ENCODE data around the gene SMC4.

SMC4 gene

GRCh38 chr3:160395297-160395696 lies 4.2 kb upstream of the SMC4 start:
- no peak for DNase-seq

- DNase-seq: no peak
Observed at GRCh38 chr3:160398820-160399124, 678 bp upstream of the SMC4 start.

- DNase-seq: no peak
Observed at GRCh38 chr3:160400030-160400701, 716 bp downstream of the SMC4 start.

- no peak for DNase-seq
Observed at GRCh38 chr3:160400702-160401150, 1.3 kb downstream of the SMC4 start.

GRCh38 chr3:160401291-160402095 lies 2.0 kb downstream of the SMC4 start:
- DNase-seq: no peak

- DNase-seq: no peak
Observed at GRCh38 chr3:160402221-160403027, 3.0 kb downstream of the SMC4 start.

GRCh38 chr3:160403028-160403545 lies 3.6 kb downstream of the SMC4 start:
- DNase-seq: no peak

- no peak for DNase-seq
Observed at GRCh38 chr3:160403796-160404470, 4.5 kb downstream of the SMC4 start.

- no peak for DNase-seq
Observed at GRCh38 chr3:160409812-160410610, 10.6 kb downstream of the SMC4 start.

- DNase-seq: no peak
Observed at GRCh38 chr3:160412477-160412876, 13.0 kb downstream of the SMC4 start.

GRCh38 chr3:160413613-160414248 lies 14.3 kb downstream of the SMC4 start:
- peak; percentile 54 for DNase-seq

GRCh38 chr3:160417311-160417710 lies 17.9 kb downstream of the SMC4 start:
- no peak for DNase-seq

GRCh38 chr3:160427832-160428424 lies 28.5 kb downstream of the SMC4 start:
- no peak for DNase-seq

GRCh38 chr3:160434071-160434470 lies 34.6 kb downstream of the SMC4 start:
- DNase-seq: no peak

- no peak for DNase-seq
Observed at GRCh38 chr3:160435095-160435494, 35.6 kb downstream of the SMC4 start.

- no peak for DNase-seq
Observed at GRCh38 chr3:160435747-160436146, 36.3 kb downstream of the SMC4 start.

- DNase-seq: no peak
Observed at GRCh38 chr3:160437083-160437455, 37.6 kb downstream of the SMC4 start.

- no peak for DNase-seq
Observed at GRCh38 chr3:160440687-160441086, 41.2 kb downstream of the SMC4 start.

- no peak for DNase-seq
Observed at GRCh38 chr3:160444411-160444810, 45.0 kb downstream of the SMC4 start.

- no peak for DNase-seq
Observed at GRCh38 chr3:160445854-160446253, 46.4 kb downstream of the SMC4 start.

- DNase-seq: no peak
Observed at GRCh38 chr3:160446522-160447056, 47.1 kb downstream of the SMC4 start.
